Natural killer cell (primary cell): ENCODE measurements around the gene HS3ST2. TPM values are rescaled to one million over a fixed set of nuclear protein-coding genes. Genes with fewer than 3 reads are reported as not detected.

Source experiments
- ATAC-seq, 3 donors: fragments of 150-1000 bp in 2 of 3; fragments of 200-7000 bp in 1 of 3; cut with Tn5 transposase; 1 replicate in 1 of 3; 2 replicates in 2 of 3; pipeline ENCODE4 v1.10.0; 2021; ENCODE audit warnings: mild to moderate bottlenecking in 2 of 3, moderate library complexity in 2 of 3
- DNase-seq, 2 donors: peaks; one replicate each; pipeline versions ENCODE4 v3.0.0 to v3.0.0-alpha.2; 2013 to 2021; ENCODE audit warnings: mixed read lengths in 1 of 2
- H3K27ac ChIP-seq: one replicate; pipeline ENCODE4 v1.5.1; 2013; ENCODE audit warnings: mild to moderate bottlenecking, low read length
- H3K27me3 ChIP-seq: one replicate; pipeline ENCODE4 v1.6.1; 2013; ENCODE audit warnings: low read length; ENCODE audit not compliant: control insufficient read depth, insufficient read depth
- H3K36me3 ChIP-seq: one replicate; pipeline ENCODE4 v1.6.1; 2013; ENCODE audit warnings: low read length; ENCODE audit not compliant: control insufficient read depth, insufficient read depth
- H3K4me1 ChIP-seq: one replicate; pipeline ENCODE4 v1.6.1; 2013; ENCODE audit warnings: low read length; ENCODE audit not compliant: control insufficient read depth, insufficient read depth
- H3K4me3 ChIP-seq: one replicate; pipeline ENCODE4 v1.5.1; 2013; ENCODE audit warnings: low read length
- H3K9me3 ChIP-seq: one replicate; pipeline ENCODE4 v1.6.1; 2013; ENCODE audit warnings: low read length; ENCODE audit not compliant: control insufficient read depth, insufficient read depth
- H3K27ac Mint-ChIP-seq, 2 donors: one replicate each; pipeline ENCODE4 v1.8.0; 2022; ENCODE audit warnings: mild to moderate bottlenecking in 2 of 2, mixed read lengths in 2 of 2, moderate library complexity in 1 of 2
- H3K27me3 Mint-ChIP-seq, 2 donors: one replicate each; pipeline ENCODE4 v1.8.0; 2022; ENCODE audit warnings: low read depth in 2 of 2, mixed read lengths in 2 of 2
- H3K36me3 Mint-ChIP-seq: one replicate; pipeline ENCODE4 v1.8.0; 2022; ENCODE audit warnings: mixed read lengths
- H3K4me1 Mint-ChIP-seq, 2 donors: one replicate each; pipeline ENCODE4 v1.8.0; 2022; ENCODE audit warnings: mixed read lengths in 2 of 2
- H3K4me3 Mint-ChIP-seq: one replicate; pipeline ENCODE4 v1.8.0; 2022; ENCODE audit warnings: mild to moderate bottlenecking, moderate library complexity, mixed read lengths
- H3K9me3 Mint-ChIP-seq, 2 donors: one replicate each; pipeline ENCODE4 v1.8.0; 2022; ENCODE audit warnings: mixed read lengths in 2 of 2
- CTCF ChIP-seq: fragments of 200-600 bp; IDR thresholded peaks from one replicate; pipeline ENCODE4 v1.8.0; 2022; ENCODE audit warnings: antibody characterized with exemption
- WGBS: methylation state at CpG from one replicate; pipeline ENCODE4 v1.1.7; 2013; ENCODE audit warnings: missing lambda C conversion rate; ENCODE audit not compliant: insufficient coverage; 5-methylcytosine and 5-hydroxymethylcytosine counted together
- intact Hi-C: fragments of 100-400 bp; cut with micrococcal nuclease; formaldehyde crosslinking; loops from one replicate; pipeline ENCODE4 v1.14.2; 2022
- total RNA-seq, 4 donors: library from RNA; stranded (reverse); fragments of 120-200 nt in 1 of 4; gene quantifications; one replicate each; pipeline versions ENCODE4 v1.2.3 to v1.2.4, GENCODE V29; 2013 to 2022

The HS3ST2 gene
- total RNA-seq, 3 donors from 2014 or later (not counting 1 experiment from before 2014, with no cell fraction given), result not detected

- H3K4me1 ChIP-seq, result no peaks in the 10 kb centered on the region
- no peaks in the 10 kb centered on the region for H3K36me3 ChIP-seq
- no peaks in the 10 kb centered on the region for H3K4me1 Mint-ChIP-seq
- no peak for TF ChIP-seq CTCF
- H3K27ac ChIP-seq, result no peak overlapping the region
- no peak overlapping the region for H3K4me3 ChIP-seq
- intact Hi-C loops, result no loop called here
- no peaks in the 10 kb centered on the region for H3K36me3 Mint-ChIP-seq
- no peaks in the 10 kb centered on the region for H3K9me3 ChIP-seq
- DNase-seq, result no peak
- peaks cover 8% of the 10 kb centered on the region for H3K27me3 ChIP-seq
- peaks cover 8 to 26% of the 10 kb centered on the region in 2 donors for H3K27me3 Mint-ChIP-seq
- H3K9me3 Mint-ChIP-seq, result no peaks in the 10 kb centered on the region
- no peak overlapping the region for H3K4me3 Mint-ChIP-seq
- no peak for ATAC-seq
- no peak overlapping the region for H3K27ac Mint-ChIP-seq
Measured at GRCh38 chr16:22805326-22805725, 8.6 kb upstream of the HS3ST2 start.

- no peaks in the 10 kb centered on the region for H3K36me3 Mint-ChIP-seq
- intact Hi-C loops, result no loop called here
- ATAC-seq (no peak), DNase-seq (no peak)
- Histone ChIP-seq H3K4me3 (no peak overlapping the region), H3K4me1 (no peaks in the 10 kb centered on the region), H3K9me3 (no peaks in the 10 kb centered on the region), H3K27me3 (peaks cover 5% of the 10 kb centered on the region), H3K36me3 (no peaks in the 10 kb centered on the region), H3K27ac (no peak overlapping the region)
- no peak overlapping the region for H3K4me3 Mint-ChIP-seq
- peaks cover 8 to 34% of the 10 kb centered on the region in 2 donors for H3K27me3 Mint-ChIP-seq
- no peaks in the 10 kb centered on the region for H3K4me1 Mint-ChIP-seq
- 87% methylated on average over 8 of the region's 8 CpGs for WGBS
- no peaks in the 10 kb centered on the region for H3K9me3 Mint-ChIP-seq
- no peak for TF ChIP-seq CTCF
- no peak overlapping the region for H3K27ac Mint-ChIP-seq
Measured at GRCh38 chr16:22806811-22807210, 7.2 kb upstream of the HS3ST2 start.

- H3K27ac Mint-ChIP-seq, result no peak overlapping the region
- no peak overlapping the region for H3K4me3 Mint-ChIP-seq
- Histone ChIP-seq H3K4me3 (no peak overlapping the region), H3K27me3 (peaks cover 10% of the 10 kb centered on the region), H3K9me3 (no peaks in the 10 kb centered on the region), H3K36me3 (no peaks in the 10 kb centered on the region), H3K27ac (no peak overlapping the region), H3K4me1 (no peaks in the 10 kb centered on the region)
- intact Hi-C loops, result no loop called here
- peaks cover 26 to 38% of the 10 kb centered on the region in 2 donors for H3K27me3 Mint-ChIP-seq
- H3K9me3 Mint-ChIP-seq, result no peaks in the 10 kb centered on the region
- ATAC-seq (no peak), DNase-seq (no peak)
- H3K36me3 Mint-ChIP-seq, result no peaks in the 10 kb centered on the region
- no peaks in the 10 kb centered on the region for H3K4me1 Mint-ChIP-seq
- TF ChIP-seq CTCF, result no peak
Measured at GRCh38 chr16:22810226-22810625, 3.7 kb upstream of the HS3ST2 start.

- Histone ChIP-seq H3K9me3 (no peaks in the 10 kb centered on the region), H3K4me3 (no peak overlapping the region), H3K27me3 (peaks cover 8% of the 10 kb centered on the region), H3K4me1 (no peaks in the 10 kb centered on the region), H3K27ac (no peak overlapping the region), H3K36me3 (no peaks in the 10 kb centered on the region)
- no peaks in the 10 kb centered on the region for H3K4me1 Mint-ChIP-seq
- H3K36me3 Mint-ChIP-seq, result no peaks in the 10 kb centered on the region
- H3K27ac Mint-ChIP-seq, result no peak overlapping the region
- DNase-seq (no peak), ATAC-seq (no peak)
- no peak for TF ChIP-seq CTCF
- no peaks in the 10 kb centered on the region for H3K9me3 Mint-ChIP-seq
- peaks cover 30 to 39% of the 10 kb centered on the region in 2 donors for H3K27me3 Mint-ChIP-seq
- 6% methylated on average over 59 of the region's 59 CpGs for WGBS
- H3K4me3 Mint-ChIP-seq, result no peak overlapping the region
- intact Hi-C loops, result no loop called here
Measured at GRCh38 chr16:22813223-22813947, 577 bp upstream of the HS3ST2 start.
